K562 (cell line): ENCODE data around the gene C2CD2. TPM values are rescaled to one million over a fixed set of nuclear protein-coding genes. Genes with fewer than 3 reads are reported as not detected.

ENCODE experiments used
- ATAC-seq: fragments of 200-7000 bp; cut with Tn5 transposase; 3 replicates; pipeline ENCODE4 v1.9.1; 2020; ENCODE audit warnings: moderate library complexity
- BruUV-seq: library from RNA; stranded (reverse); fragments of 400-500 nt; replicated peaks from 2 replicates; lab custom pipeline; 2021; lab: Mats Ljungman, UMichigan
- CTCF ChIA-PET: fragments of 300-600 bp; formaldehyde crosslinking; extraction: SDS; loops from one replicate; lab custom pipeline; 2021; ENCODE audit warnings: low intra/inter-chr PET ratio; lab: Yijun Ruan, JAX
- POLR2A ChIA-PET: fragments of 300-600, 350-650 bp; sonication (Branson Sonifier 250); formaldehyde crosslinking; extraction: SDS; loops from one replicate; lab custom pipeline; 2021; ENCODE audit warnings: antibody characterized with exemption, inconsistent platforms; lab: Yijun Ruan, JAX
- DNase-seq, 4 experiments: peaks; one replicate each; pipeline versions ENCODE4 v3.0.0 to v3.0.0-alpha.2; 2011 to 2018; ENCODE audit warnings: low spot score in 3 of 4, mixed read lengths in 3 of 4; ENCODE audit errors: extremely low read depth in 1 of 4
- FAIRE-seq: peaks from 2 replicates; lab custom pipeline; 2011; peaks lifted over from hg19 to GRCh38; lab: Jason Lieb, UNC
- H2AFZ ChIP-seq: 2 replicates; pipeline ENCODE4 v1.6.0; 2011; ENCODE audit warnings: low read depth, low read length, control low read depth, inconsistent platforms
- H3K27ac ChIP-seq: fragments of 200-600 bp; 3 replicates; pipeline ENCODE4 v1.8.0; 2011; ENCODE audit warnings: low read depth, mild to moderate bottlenecking, control low read depth, inconsistent platforms, low read length, moderate library complexity, mixed read lengths; ENCODE audit errors: extremely low read depth
- H3K27me3 ChIP-seq, 2 experiments: fragments of 300-600 bp in 1 of 2; 2 replicates in 1 of 2; 3 replicates in 1 of 2; pipeline versions ENCODE4 v1.6.0 to v1.8.0; 2011; ENCODE audit warnings: inconsistent platforms in 2 of 2, low read length in 2 of 2, mild to moderate bottlenecking in 1 of 2, mixed read lengths in 1 of 2, moderate library complexity in 1 of 2; ENCODE audit not compliant: control insufficient read depth in 2 of 2, insufficient read depth in 2 of 2
- H3K36me3 ChIP-seq: fragments of 300-600 bp; 3 replicates; pipeline ENCODE4 v1.8.0; 2011; ENCODE audit warnings: mild to moderate bottlenecking, low read length, inconsistent platforms; ENCODE audit not compliant: control insufficient read depth, insufficient read depth
- H3K4me1 ChIP-seq, 2 experiments: fragments of 200-600 bp in 1 of 2; replicated peaks in 1 of 2; 2 replicates in 1 of 2; 3 replicates in 1 of 2; pipeline versions ENCODE4 v1.5.1 to v1.8.0; 2011; ENCODE audit warnings: inconsistent platforms in 2 of 2, low read length in 2 of 2, mild to moderate bottlenecking in 1 of 2, mixed read lengths in 1 of 2, moderate library complexity in 1 of 2; ENCODE audit not compliant: control insufficient read depth in 2 of 2, insufficient read depth in 2 of 2
- H3K4me2 ChIP-seq: 2 replicates; pipeline ENCODE4 v1.6.1; 2011; ENCODE audit warnings: low read length, control low read depth, inconsistent platforms, mixed read lengths; ENCODE audit not compliant: insufficient read depth
- H3K4me3 ChIP-seq: fragments of 200-600 bp; sonication (generic), shearing (Covaris generic); 2 replicates; pipeline ENCODE4 v1.5.1; 2016; ENCODE audit warnings: control low read depth, inconsistent platforms
- H3K79me2 ChIP-seq: fragments of 200-600 bp; 3 replicates; pipeline ENCODE4 v1.8.0; 2011; ENCODE audit warnings: low read length, inconsistent platforms; ENCODE audit not compliant: control insufficient read depth, insufficient read depth
- H3K9ac ChIP-seq, 2 experiments: 2 replicates each; pipeline versions ENCODE4 v1.6.0 to v1.6.1; 2011; ENCODE audit warnings: low read depth in 2 of 2, low read length in 2 of 2, control low read depth in 1 of 2, inconsistent platforms in 1 of 2, mild to moderate bottlenecking in 1 of 2, mixed read lengths in 1 of 2; ENCODE audit not compliant: insufficient read depth in 1 of 2
- H3K9me1 ChIP-seq: one replicate; pipeline ENCODE4 v1.6.0; 2011; ENCODE audit warnings: inconsistent platforms, mild to moderate bottlenecking, low read length, moderate library complexity; ENCODE audit not compliant: control insufficient read depth, insufficient read depth
- H3K9me3 ChIP-seq: replicated peaks from 2 replicates; pipeline ENCODE4 v1.5.1; 2011; ENCODE audit warnings: low read depth, low read length, inconsistent platforms; ENCODE audit not compliant: control insufficient read depth, insufficient read depth
- H4K20me1 ChIP-seq: replicated peaks from 2 replicates; pipeline ENCODE4 v1.6.1; 2011; ENCODE audit warnings: low read length, inconsistent platforms, mixed read lengths; ENCODE audit not compliant: control insufficient read depth, insufficient read depth
- BDP1 ChIP-seq: IDR thresholded peaks from 3 replicates; pipeline ENCODE4 v1.6.1; 2011; ENCODE audit not compliant: insufficient read length, insufficient read depth
- BRCA1 ChIP-seq, 2 experiments: fragments of 450-650 bp in 1 of 2; sonication (generic) in 1 of 2; formaldehyde crosslinking in 1 of 2; IDR thresholded peaks; 2 replicates each; pipeline versions ENCODE4 v1.5.0 to v1.6.1; 2017 to 2020; ENCODE audit warnings: mild to moderate bottlenecking in 1 of 2, missing genetic modification reagents in 1 of 2
- MCM5 ChIP-seq: fragments of 450-650 bp; IDR thresholded peaks from 2 replicates; pipeline ENCODE4 v1.6.1; 2016; ENCODE audit warnings: low read depth
- RBM14 ChIP-seq: fragments of 200-400 bp; formaldehyde crosslinking; IDR thresholded peaks from 2 replicates; pipeline ENCODE4 v1.6.1; 2018; ENCODE audit warnings: low read depth, mild to moderate bottlenecking, low read length, moderate library complexity, borderline replicate concordance; ENCODE audit not compliant: insufficient read depth
- ZFP30 ChIP-seq: fragments of 250-450 bp; sonication (Bioruptor Pico); IDR thresholded peaks from 2 replicates; pipeline ENCODE4 v1.8.0; 2022; ENCODE audit warnings: moderate library complexity, mild to moderate bottlenecking, inconsistent platforms, borderline replicate concordance
- ZNF12 ChIP-seq: sonication (generic); formaldehyde crosslinking; IDR thresholded peaks from 2 replicates; pipeline ENCODE4 v1.4.0; 2020; ENCODE audit warnings: mild to moderate bottlenecking, missing genetic modification reagents
- WGBS: fragments of 100-300 bp; shearing (Covaris generic); methylation state at CpG from one replicate; pipeline ENCODE4 v1.1.6; 2016; ENCODE audit warnings: low coverage, mixed read lengths; ENCODE audit not compliant: insufficient coverage; ENCODE audit errors: missing lambda C conversion rate; 5-methylcytosine and 5-hydroxymethylcytosine counted together
- in situ Hi-C: fragments of 300-500 bp; cut with MboI; formaldehyde crosslinking; loops from 4 replicates; pipeline ENCODE4 v1.15.0; 2018; ENCODE audit warnings: inconsistent platforms, mixed read lengths
- intact Hi-C: fragments of 100-400 bp; cut with micrococcal nuclease; formaldehyde crosslinking; loops from 2 replicates; pipeline ENCODE4 v1.14.2; 2022
- polyA plus RNA-seq, 8 experiments: library from polyadenylated mRNA; depleted of rRNA in 4 of 8; stranded (reverse) in 5 of 8; unstranded in 3 of 8; fragments of >200 nt; fragmentation: Nextera tagmentation in 2 of 8; fragmentation: Illumina TruSeq in 1 of 8; extraction: Ambion mirVana in 2 of 8; extraction: Trizol in 1 of 8; gene quantifications; 2 replicates each; pipeline versions ENCODE4 v1.2.1 to v1.2.3, GENCODE V29; 2011 to 2014; ENCODE audit warnings: inconsistent platforms in 1 of 8, missing spikeins in 1 of 8
- total RNA-seq, 7 experiments: library from RNA; depleted of rRNA in 6 of 7; stranded (reverse); fragments of >200 nt in 6 of 7; fragmentation: Illumina TruSeq in 2 of 7; extraction: Trizol in 2 of 7; gene quantifications; 2 replicates each; pipeline versions ENCODE4 v1.2.1 to v1.2.3, GENCODE V29; 2011 to 2021; ENCODE audit warnings: low replicate concordance in 1 of 7
- TF ChIP-seq, protein P1 (sequence below): fragments of 250-450 bp; sonication (Bioruptor Pico); IDR thresholded peaks from 2 replicates; pipeline ENCODE4 v1.8.0; 2021; ENCODE audit warnings: moderate library complexity, mild to moderate bottlenecking, inconsistent platforms
- TF ChIP-seq, protein P2 (sequence below): fragments of 150-350 bp; IDR thresholded peaks from 2 replicates; pipeline ENCODE4 v1.6.1; 2014; ENCODE audit warnings: low read depth, mild to moderate bottlenecking, low read length, borderline replicate concordance
- TF ChIP-seq, protein P3 (sequence below), 2 experiments: fragments of 450-650 bp in 1 of 2; IDR thresholded peaks; 2 replicates each; pipeline ENCODE4 v1.6.1; 2011 to 2017; ENCODE audit warnings: low read depth in 2 of 2, antibody characterized with exemption in 1 of 2, borderline replicate concordance in 1 of 2, low read length in 1 of 2, mild to moderate bottlenecking in 1 of 2, mixed read lengths in 1 of 2; ENCODE audit not compliant: control insufficient read depth in 1 of 2
- TF ChIP-seq, protein P4 (sequence below): fragments of 250-450 bp; sonication (Bioruptor Pico); IDR thresholded peaks from 2 replicates; pipeline ENCODE4 v1.4.0; 2020; ENCODE audit warnings: borderline replicate concordance

C2CD2 gene
- total and polyA plus RNA-seq, 9 of the 15 experiments (the other 6 are each of a cell fraction or from before 2014, with no cell fraction given), result 1.3 to 21.6 (median 12.1) TPM

DNA sequence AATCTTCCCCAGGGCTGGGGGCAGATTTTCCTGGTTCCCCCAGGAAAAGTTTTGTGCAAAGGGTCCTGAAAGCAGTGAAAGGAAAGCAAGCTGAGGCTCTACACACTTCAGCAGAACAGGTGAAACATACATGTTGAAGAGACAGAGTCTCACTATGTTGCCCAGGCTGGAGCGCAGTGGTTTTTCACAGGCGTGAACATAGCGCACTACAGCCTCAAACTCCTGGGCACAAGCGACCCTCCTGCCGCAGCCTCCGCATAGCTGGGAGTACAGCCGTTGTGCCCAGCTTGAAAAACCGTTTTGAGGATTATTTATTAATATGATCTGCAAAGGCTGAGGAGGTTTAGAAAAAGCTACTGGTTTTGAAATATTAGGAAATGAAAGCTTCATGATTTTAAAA lies 86.5 kb downstream of the C2CD2 start (continued):
- TF ChIP-seq RBM14 (no peak), ZFP30 (CRISPR knock-in tag) (no peak), BRCA1 (IDR thresholded peaks at IDR 0.05) (no peak), BRCA1 (CRISPR knock-in tag; IDR thresholded peaks at IDR 0.05) (no peak)
- TF ChIP-seq, protein P1, sequence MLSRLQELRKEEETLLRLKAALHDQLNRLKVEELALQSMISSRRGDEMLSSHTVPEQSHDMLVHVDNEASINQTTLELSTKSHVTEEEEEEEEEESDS, result no peak
- TF ChIP-seq, protein P2, sequence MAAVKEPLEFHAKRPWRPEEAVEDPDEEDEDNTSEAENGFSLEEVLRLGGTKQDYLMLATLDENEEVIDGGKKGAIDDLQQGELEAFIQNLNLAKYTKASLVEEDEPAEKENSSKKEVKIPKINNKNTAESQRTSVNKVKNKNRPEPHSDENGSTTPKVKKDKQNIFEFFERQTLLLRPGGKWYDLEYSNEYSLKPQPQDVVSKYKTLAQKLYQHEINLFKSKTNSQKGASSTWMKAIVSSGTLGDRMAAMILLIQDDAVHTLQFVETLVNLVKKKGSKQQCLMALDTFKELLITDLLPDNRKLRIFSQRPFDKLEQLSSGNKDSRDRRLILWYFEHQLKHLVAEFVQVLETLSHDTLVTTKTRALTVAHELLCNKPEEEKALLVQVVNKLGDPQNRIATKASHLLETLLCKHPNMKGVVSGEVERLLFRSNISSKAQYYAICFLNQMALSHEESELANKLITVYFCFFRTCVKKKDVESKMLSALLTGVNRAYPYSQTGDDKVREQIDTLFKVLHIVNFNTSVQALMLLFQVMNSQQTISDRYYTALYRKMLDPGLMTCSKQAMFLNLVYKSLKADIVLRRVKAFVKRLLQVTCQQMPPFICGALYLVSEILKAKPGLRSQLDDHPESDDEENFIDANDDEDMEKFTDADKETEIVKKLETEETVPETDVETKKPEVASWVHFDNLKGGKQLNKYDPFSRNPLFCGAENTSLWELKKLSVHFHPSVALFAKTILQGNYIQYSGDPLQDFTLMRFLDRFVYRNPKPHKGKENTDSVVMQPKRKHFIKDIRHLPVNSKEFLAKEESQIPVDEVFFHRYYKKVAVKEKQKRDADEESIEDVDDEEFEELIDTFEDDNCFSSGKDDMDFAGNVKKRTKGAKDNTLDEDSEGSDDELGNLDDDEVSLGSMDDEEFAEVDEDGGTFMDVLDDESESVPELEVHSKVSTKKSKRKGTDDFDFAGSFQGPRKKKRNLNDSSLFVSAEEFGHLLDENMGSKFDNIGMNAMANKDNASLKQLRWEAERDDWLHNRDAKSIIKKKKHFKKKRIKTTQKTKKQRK, result no peak
- TF ChIP-seq, all 486 proteins: peak for 0

DNA sequence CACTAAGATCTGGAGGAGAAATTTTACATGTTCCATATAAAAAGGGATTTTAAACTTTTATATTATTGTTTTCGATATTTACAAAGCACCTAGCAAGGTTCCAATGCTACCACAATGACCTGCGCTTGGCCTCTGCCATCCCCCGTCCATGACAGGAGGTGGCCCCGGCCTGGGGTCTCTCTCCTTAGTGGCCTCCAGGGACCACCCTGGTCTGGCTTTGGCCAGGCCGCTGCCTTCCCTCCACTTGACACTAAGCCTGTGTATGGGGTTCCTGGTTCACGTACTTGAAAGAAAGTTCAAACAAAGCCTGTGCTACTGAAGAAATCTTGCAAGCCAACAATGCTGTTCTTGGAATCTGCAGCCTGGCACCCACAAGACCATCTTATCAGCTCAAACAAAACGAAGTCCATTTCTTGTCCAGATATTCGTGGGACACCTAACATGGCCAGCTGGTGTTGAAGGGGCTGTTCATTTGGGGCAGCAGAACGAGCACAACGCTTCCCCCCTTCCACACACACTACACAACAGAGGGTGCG lies 87.5 kb downstream of the C2CD2 start:
- ChIA-PET CTCF (no interaction called here), POLR2A (no interaction called here)
- DNase-seq (no peak), ATAC-seq (peak; percentile 25), FAIRE-seq (peak; percentile 69)
- in situ Hi-C loops, result no loop called here
- Histone ChIP-seq H3K27me3 (no peaks in the 10 kb centered on the region), H3K9ac (peak overlapping the region in 1 of 2 experiments; percentile 70; a peak in 1 of 4 replicates), H3K4me1 (peaks cover 18 to 24% of the 10 kb centered on the region in 2 experiments; a peak in 4 of 5 replicates), H3K79me2 (peaks cover 11% of the 10 kb centered on the region; the same call in 2 of the 3 replicates), H3K36me3 (no peaks in the 10 kb centered on the region), H3K27ac (no peak overlapping the region), H3K4me2 (no peak overlapping the region), H4K20me1 (no peaks in the 10 kb centered on the region), H3K9me3 (no peaks in the 10 kb centered on the region), H3K9me1 (no peaks in the 10 kb centered on the region), H3K4me3 (no peak overlapping the region), H2AFZ (no peak overlapping the region)
- TF ChIP-seq MCM5, result no peak
- TF ChIP-seq, protein P3, sequence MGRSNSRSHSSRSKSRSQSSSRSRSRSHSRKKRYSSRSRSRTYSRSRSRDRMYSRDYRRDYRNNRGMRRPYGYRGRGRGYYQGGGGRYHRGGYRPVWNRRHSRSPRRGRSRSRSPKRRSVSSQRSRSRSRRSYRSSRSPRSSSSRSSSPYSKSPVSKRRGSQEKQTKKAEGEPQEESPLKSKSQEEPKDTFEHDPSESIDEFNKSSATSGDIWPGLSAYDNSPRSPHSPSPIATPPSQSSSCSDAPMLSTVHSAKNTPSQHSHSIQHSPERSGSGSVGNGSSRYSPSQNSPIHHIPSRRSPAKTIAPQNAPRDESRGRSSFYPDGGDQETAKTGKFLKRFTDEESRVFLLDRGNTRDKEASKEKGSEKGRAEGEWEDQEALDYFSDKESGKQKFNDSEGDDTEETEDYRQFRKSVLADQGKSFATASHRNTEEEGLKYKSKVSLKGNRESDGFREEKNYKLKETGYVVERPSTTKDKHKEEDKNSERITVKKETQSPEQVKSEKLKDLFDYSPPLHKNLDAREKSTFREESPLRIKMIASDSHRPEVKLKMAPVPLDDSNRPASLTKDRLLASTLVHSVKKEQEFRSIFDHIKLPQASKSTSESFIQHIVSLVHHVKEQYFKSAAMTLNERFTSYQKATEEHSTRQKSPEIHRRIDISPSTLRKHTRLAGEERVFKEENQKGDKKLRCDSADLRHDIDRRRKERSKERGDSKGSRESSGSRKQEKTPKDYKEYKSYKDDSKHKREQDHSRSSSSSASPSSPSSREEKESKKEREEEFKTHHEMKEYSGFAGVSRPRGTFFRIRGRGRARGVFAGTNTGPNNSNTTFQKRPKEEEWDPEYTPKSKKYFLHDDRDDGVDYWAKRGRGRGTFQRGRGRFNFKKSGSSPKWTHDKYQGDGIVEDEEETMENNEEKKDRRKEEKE (IDR thresholded peaks at IDR 0.05; ENCODE audit: borderline replicate concordance in 1 of 2, control insufficient read depth in 1 of 2, low read depth in 2 of 2, low read length in 1 of 2), result no peak
- TF ChIP-seq ZNF12 (CRISPR knock-in tag), result no peak
- no peak for TF ChIP-seq BDP1
- TF ChIP-seq, protein P4, sequence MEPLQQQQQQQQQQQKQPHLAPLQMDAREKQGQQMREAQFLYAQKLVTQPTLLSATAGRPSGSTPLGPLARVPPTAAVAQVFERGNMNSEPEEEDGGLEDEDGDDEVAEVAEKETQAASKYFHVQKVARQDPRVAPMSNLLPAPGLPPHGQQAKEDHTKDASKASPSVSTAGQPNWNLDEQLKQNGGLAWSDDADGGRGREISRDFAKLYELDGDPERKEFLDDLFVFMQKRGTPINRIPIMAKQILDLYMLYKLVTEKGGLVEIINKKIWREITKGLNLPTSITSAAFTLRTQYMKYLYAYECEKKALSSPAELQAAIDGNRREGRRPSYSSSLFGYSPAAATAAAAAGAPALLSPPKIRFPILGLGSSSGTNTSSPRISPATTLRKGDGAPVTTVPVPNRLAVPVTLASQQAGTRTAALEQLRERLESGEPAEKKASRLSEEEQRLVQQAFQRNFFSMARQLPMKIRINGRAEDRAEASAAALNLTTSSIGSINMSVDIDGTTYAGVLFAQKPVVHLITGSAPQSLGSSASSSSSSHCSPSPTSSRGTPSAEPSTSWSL (CRISPR knock-in tag), result no peak
- intact Hi-C loops, result no loop called here
- BruUV-seq, result no TSS peak
- WGBS, result 34% methylated on average over 11 of the region's 11 CpGs
